Thoracic aorta (tissue), 2 donors: ENCODE data around the gene LMO1. TPM values are rescaled to one million over a fixed set of nuclear protein-coding genes. Genes with fewer than 3 reads are reported as not detected.

Source experiments
- ATAC-seq: fragments of 150-250 bp; one replicate; pipeline ENCODE4 v1.8.0; 2017; ENCODE audit warnings: low read depth; ENCODE audit not compliant: insufficient number of reproducible peaks, low FRiP score
- DNase-seq: peaks from one replicate; pipeline ENCODE4 v3.0.0-alpha.2; 2020; ENCODE audit warnings: low spot score
- H3K27ac ChIP-seq, 2 donors: fragments of 200-600 bp; sonication (generic); 1 replicate in 1 of 2; 2 replicates in 1 of 2; pipeline ENCODE4 v1.5.1; 2016; ENCODE audit warnings: mild to moderate bottlenecking in 2 of 2, moderate library complexity in 2 of 2
- H3K27me3 ChIP-seq: fragments of 200-600 bp; sonication (generic); replicated peaks from 2 replicates; pipeline ENCODE4 v1.6.0; 2016; ENCODE audit warnings: mild to moderate bottlenecking; ENCODE audit not compliant: insufficient read depth
- H3K36me3 ChIP-seq: fragments of 200-600 bp; sonication (generic); one replicate; pipeline ENCODE4 v1.5.1; 2016
- H3K4me1 ChIP-seq, 2 donors: fragments of 200-600 bp; sonication (generic); 1 replicate in 1 of 2; 2 replicates in 1 of 2; pipeline versions ENCODE4 v1.5.1 to v1.6.0; 2016; ENCODE audit warnings: low read depth in 2 of 2, mild to moderate bottlenecking in 1 of 2; ENCODE audit not compliant: control insufficient read depth in 1 of 2
- H3K4me3 ChIP-seq: fragments of 200-600 bp; sonication (generic); 2 replicates; pipeline ENCODE4 v1.5.1; 2016; ENCODE audit warnings: mild to moderate bottlenecking
- H3K9me3 ChIP-seq: fragments of 200-600 bp; sonication (generic); 2 replicates; pipeline ENCODE4 v1.5.1; 2016
- CTCF ChIP-seq: fragments of 200-600 bp; sonication (generic); IDR thresholded peaks from one replicate; pipeline ENCODE4 v1.5.1; 2019; ENCODE audit warnings: antibody characterized with exemption
- total RNA-seq, 2 donors: library from RNA; depleted of rRNA; stranded (reverse); fragments of >200 nt; gene quantifications; one replicate each; pipeline versions ENCODE4 v1.1.0 to v1.2.3, GENCODE V29; 2016

Gene LMO1
- total RNA-seq, 2 donors from 2014 or later: not detected

GRCh38 chr11:8256271-8257002 lies 7.2 kb downstream of the LMO1 start:
- ATAC-seq (no peak), DNase-seq (no peak)
- H3K36me3 ChIP-seq: no peaks in the 10 kb centered on the region
- no peak for TF ChIP-seq CTCF
- peaks cover 7 to 17% of the 10 kb centered on the region in 2 donors for H3K4me1 ChIP-seq
- no peaks in the 10 kb centered on the region for H3K27me3 ChIP-seq
- no peak overlapping the region for H3K4me3 ChIP-seq
- no peaks in the 10 kb centered on the region for H3K9me3 ChIP-seq
- H3K27ac ChIP-seq: no peak overlapping the region

- no peaks in the 10 kb centered on the region for H3K9me3 ChIP-seq
These were observed 10.1 kb downstream of the LMO1 start for GRCh38 chr11:8253566-8253965.

DNA sequence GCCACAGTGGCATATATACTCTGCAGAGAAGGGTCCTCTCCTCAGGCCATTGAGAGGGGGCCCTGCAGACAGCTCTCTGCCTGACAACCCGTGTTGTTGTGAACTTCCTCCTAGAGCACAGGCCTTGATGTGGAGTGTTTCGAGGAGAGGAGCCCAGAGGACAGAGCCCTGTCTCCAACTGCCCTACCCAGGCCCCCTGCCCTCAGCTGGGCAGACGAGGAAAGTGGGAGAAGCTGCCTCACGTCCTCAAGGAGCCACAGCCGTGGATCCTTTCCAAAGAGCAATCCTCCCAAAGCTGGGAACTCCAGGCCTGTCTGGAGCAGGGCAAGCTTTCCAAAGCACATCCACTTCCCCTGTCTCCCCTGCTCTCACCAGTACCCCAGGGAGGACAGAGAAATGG lies 10.7 kb downstream of the LMO1 start:
- no peak for TF ChIP-seq CTCF
- Histone ChIP-seq H3K27ac (no peak overlapping the region), H3K9me3 (no peaks in the 10 kb centered on the region), H3K36me3 (no peaks in the 10 kb centered on the region), H3K4me1 (no peaks in the 10 kb centered on the region), H3K27me3 (no peaks in the 10 kb centered on the region), H3K4me3 (no peak overlapping the region)
- ATAC-seq (no peak), DNase-seq (no peak)

More at GRCh38 chr11:8253566-8253965, 10.1 kb downstream of the LMO1 start:
- Histone ChIP-seq H3K27me3 (no peaks in the 10 kb centered on the region), H3K4me3 (no peak overlapping the region), H3K27ac (no peak overlapping the region), H3K36me3 (no peaks in the 10 kb centered on the region), H3K4me1 (peaks cover 0 to 3% of the 10 kb centered on the region in 2 donors)
- ATAC-seq (no peak), DNase-seq (no peak)
- TF ChIP-seq CTCF: no peak

DNA sequence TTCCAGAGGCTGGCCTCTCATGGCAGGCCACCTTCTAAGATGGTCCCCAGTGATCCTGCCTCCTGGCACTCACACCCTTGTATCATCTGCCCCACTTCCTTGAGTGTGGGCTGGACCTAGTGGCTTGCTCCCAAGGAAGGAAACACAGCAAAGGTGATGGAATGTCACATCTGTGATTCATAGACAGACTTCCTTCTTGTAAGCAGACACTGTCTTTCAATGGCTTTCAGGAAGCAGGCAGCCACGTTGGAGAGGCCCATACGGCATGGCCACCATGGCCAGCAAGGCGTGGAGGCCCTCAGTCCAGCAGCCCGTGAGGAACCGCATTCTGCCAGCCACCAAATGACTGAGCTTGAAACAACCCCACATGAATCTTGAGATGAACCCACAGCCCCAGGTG lies 11.3 kb downstream of the LMO1 start:
- no peaks in the 10 kb centered on the region for H3K36me3 ChIP-seq
- no peak overlapping the region for H3K4me3 ChIP-seq
- no peaks in the 10 kb centered on the region for H3K9me3 ChIP-seq
- TF ChIP-seq CTCF: no peak
- H3K27me3 ChIP-seq: no peaks in the 10 kb centered on the region
- no peak overlapping the region for H3K27ac ChIP-seq
- H3K4me1 ChIP-seq: no peaks in the 10 kb centered on the region
- no peak for DNase-seq
- no peak for ATAC-seq

- TF ChIP-seq CTCF: no peak
- no peak for ATAC-seq
- H3K27ac ChIP-seq: no peak overlapping the region
- no peak for DNase-seq
- no peaks in the 10 kb centered on the region for H3K9me3 ChIP-seq
- no peaks in the 10 kb centered on the region for H3K36me3 ChIP-seq
- H3K27me3 ChIP-seq: no peaks in the 10 kb centered on the region
- no peak overlapping the region for H3K4me3 ChIP-seq
- no peaks in the 10 kb centered on the region for H3K4me1 ChIP-seq
These were observed 11.9 kb downstream of the LMO1 start for GRCh38 chr11:8251616-8252295.
